ENCODE results near the gene SH3D21.

DNA sequence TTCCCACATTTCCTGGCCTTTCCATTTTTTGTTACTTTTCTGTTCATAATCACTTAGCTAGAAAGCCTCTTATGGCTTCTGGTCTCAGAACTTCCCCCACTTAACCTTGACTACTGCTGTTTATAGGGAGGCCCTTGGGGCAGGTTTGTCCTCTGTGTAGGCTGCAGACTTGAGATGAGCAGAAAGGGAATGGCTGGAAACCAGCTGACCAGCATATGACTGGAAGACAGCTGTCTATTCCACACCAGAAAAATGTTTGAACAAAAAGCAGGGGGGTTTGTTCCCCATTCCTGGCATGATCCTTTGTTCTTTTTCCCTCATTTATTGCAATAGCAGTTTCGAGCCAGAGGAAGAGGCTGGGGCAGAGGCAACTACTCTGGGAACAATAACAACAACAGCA lies 4.9 kb upstream of the SH3D21 start:
- TF ChIP-seq, protein P1, sequence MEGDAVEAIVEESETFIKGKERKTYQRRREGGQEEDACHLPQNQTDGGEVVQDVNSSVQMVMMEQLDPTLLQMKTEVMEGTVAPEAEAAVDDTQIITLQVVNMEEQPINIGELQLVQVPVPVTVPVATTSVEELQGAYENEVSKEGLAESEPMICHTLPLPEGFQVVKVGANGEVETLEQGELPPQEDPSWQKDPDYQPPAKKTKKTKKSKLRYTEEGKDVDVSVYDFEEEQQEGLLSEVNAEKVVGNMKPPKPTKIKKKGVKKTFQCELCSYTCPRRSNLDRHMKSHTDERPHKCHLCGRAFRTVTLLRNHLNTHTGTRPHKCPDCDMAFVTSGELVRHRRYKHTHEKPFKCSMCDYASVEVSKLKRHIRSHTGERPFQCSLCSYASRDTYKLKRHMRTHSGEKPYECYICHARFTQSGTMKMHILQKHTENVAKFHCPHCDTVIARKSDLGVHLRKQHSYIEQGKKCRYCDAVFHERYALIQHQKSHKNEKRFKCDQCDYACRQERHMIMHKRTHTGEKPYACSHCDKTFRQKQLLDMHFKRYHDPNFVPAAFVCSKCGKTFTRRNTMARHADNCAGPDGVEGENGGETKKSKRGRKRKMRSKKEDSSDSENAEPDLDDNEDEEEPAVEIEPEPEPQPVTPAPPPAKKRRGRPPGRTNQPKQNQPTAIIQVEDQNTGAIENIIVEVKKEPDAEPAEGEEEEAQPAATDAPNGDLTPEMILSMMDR (IDR thresholded peaks at IDR 0.05; ENCODE audit: low read depth, low read length, poor library complexity, severe bottlenecking): no peak
- TF ChIP-seq EZH2phosphoT487 (IDR thresholded peaks at IDR 0.05; ENCODE audit: borderline replicate concordance, low read length): no peak

Data from DOHH2 (cell line).